Brain microvascular endothelial cell (primary cell): ENCODE measurements around the gene CFAP410.
A peak's percentile ranks its signal among the peaks of the same experiment; 100 is the strongest.
"Not testable (repeated sequence)": the region's sequence is repeated elsewhere in the genome, so short reads cannot be mapped to it uniquely, and the experiment has no call there.

Experiments
- DNase-seq: peaks from one replicate; pipeline ENCODE4 v3.0.0-alpha.2; 2020
- H3K27ac ChIP-seq: fragments of 250-450 bp; sonication (Bioruptor Pico); 2 replicates; pipeline ENCODE4 v1.5.1; 2020; ENCODE audit warnings: mild to moderate bottlenecking, moderate library complexity
- H3K27me3 ChIP-seq: fragments of 250-450 bp; sonication (Bioruptor Pico); replicated peaks from 2 replicates; pipeline ENCODE4 v1.5.1; 2020; ENCODE audit warnings: mild to moderate bottlenecking
- H3K36me3 ChIP-seq: fragments of 250-450 bp; sonication (Bioruptor Pico); replicated peaks from 2 replicates; pipeline ENCODE4 v1.5.1; 2020; ENCODE audit warnings: mild to moderate bottlenecking
- H3K4me3 ChIP-seq: 2 replicates; pipeline ENCODE4 v1.5.1; 2011; ENCODE audit warnings: low read depth, mild to moderate bottlenecking, control low read depth, low read length, moderate library complexity
- in situ Hi-C: cut with HindIII; loops from 2 replicates; pipeline ENCODE4 v1.10.0; 2017; ENCODE audit warnings: low sequenced_read_pairs, low pct_ligation_motif_present
- TF ChIP-seq, protein P1 (sequence below): IDR thresholded peaks from 2 replicates; pipeline ENCODE4 v1.5.1; 2011; ENCODE audit warnings: low read depth, mild to moderate bottlenecking, moderate library complexity, low read length, control low read depth, inconsistent platforms; ENCODE audit errors: missing control alignments

Gene CFAP410

GRCh38 chr21:44365251-44365966, 26.2 kb upstream of the CFAP410 start:
- Histone ChIP-seq H3K4me3 (no peak overlapping the region), H3K27ac (no peak overlapping the region), H3K36me3 (no peaks in the 10 kb centered on the region), H3K27me3 (no peaks in the 10 kb centered on the region)
- DNase-seq = no peak
- in situ Hi-C loops = no loop called here
- TF ChIP-seq, protein P1, sequence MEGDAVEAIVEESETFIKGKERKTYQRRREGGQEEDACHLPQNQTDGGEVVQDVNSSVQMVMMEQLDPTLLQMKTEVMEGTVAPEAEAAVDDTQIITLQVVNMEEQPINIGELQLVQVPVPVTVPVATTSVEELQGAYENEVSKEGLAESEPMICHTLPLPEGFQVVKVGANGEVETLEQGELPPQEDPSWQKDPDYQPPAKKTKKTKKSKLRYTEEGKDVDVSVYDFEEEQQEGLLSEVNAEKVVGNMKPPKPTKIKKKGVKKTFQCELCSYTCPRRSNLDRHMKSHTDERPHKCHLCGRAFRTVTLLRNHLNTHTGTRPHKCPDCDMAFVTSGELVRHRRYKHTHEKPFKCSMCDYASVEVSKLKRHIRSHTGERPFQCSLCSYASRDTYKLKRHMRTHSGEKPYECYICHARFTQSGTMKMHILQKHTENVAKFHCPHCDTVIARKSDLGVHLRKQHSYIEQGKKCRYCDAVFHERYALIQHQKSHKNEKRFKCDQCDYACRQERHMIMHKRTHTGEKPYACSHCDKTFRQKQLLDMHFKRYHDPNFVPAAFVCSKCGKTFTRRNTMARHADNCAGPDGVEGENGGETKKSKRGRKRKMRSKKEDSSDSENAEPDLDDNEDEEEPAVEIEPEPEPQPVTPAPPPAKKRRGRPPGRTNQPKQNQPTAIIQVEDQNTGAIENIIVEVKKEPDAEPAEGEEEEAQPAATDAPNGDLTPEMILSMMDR = no peak

- Histone ChIP-seq H3K4me3 (no peak overlapping the region), H3K27ac (no peak overlapping the region), H3K36me3 (no peaks in the 10 kb centered on the region), H3K27me3 (no peaks in the 10 kb centered on the region)
- no peak for DNase-seq
- in situ Hi-C loops = no loop called here
- TF ChIP-seq, protein P1 = no peak
Observed at GRCh38 chr21:44364151-44365053, 25.2 kb upstream of the CFAP410 start.

GRCh38 chr21:44363278-44363677, 24.1 kb upstream of the CFAP410 start:
- DNase-seq = no peak
- H3K27me3 ChIP-seq = no peaks in the 10 kb centered on the region
- H3K36me3 ChIP-seq = no peaks in the 10 kb centered on the region
- H3K27ac ChIP-seq = no peak overlapping the region
- no peak overlapping the region for H3K4me3 ChIP-seq
- TF ChIP-seq, protein P1 = no peak
- in situ Hi-C loops = no loop called here

DNA sequence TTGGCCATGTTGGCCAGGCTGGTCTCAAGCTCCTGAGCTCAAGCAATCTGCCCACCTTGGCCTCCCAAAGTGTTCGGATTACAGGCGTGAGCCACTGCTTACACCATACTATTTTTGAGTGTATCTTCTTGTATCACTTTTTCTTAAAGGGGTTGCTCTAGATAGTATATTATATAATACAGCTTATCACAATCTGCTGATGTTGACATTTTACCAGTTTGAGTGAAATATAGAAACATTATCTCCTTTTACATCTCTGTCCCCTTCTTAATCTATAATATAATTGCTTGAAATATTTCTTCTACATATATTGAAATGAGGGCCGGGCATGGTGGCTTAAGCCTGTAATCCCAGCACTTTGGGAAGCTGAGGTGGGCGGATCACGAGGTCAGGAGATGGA, 22.7 kb upstream of the CFAP410 start:
- in situ Hi-C loops = not testable (repeated sequence)

DNA sequence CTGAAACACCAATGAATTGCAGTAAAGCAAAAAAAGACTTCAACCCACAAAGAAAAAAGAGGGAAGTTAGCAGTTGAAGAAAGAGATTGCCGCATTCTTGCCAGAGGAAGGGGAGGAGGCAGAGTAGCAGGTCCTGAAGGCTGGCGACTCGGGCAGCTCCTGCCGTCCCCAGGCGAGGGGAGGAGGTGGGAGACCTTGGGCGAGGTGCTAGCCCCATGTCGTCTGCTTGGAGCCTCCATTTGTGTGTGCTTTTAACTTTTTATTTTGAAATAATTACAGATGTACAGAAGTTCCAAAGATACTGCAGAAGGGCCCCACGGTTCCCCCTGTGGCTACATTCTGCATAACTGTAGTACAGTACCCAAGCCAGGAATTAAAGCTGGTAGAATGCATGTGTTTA, 21.0 kb upstream of the CFAP410 start:
- in situ Hi-C loops = no loop called here
- Histone ChIP-seq H3K4me3 (no peak overlapping the region), H3K36me3 (no peaks in the 10 kb centered on the region), H3K27me3 (no peaks in the 10 kb centered on the region), H3K27ac (no peak overlapping the region)
- no peak for DNase-seq
- TF ChIP-seq, protein P1 = peak; percentile 12

More for the DNA sequence above, 22.7 kb upstream of the CFAP410 start:
- H3K4me3 ChIP-seq, H3K27me3 ChIP-seq, H3K36me3 ChIP-seq, H3K27ac ChIP-seq, DNase-seq: not testable (repeated sequence)

DNA sequence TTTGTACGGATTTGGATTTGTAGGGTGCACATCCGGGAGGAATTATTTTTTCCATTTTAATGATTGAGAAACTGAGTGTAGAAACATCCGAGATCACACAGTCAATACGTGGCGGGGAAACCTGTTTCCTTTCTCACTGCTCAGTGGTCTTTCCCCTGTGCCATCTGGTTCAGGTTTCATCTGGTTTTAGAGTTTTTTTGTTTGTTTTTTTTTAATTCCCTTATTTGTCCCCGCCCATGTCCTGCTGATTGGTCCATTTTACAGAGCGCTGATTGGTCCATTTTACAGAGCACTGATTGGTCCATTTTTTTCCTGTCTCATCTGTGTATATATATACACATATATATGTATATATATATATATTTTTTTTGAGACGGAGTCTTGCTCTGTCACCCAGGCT, 20.2 kb upstream of the CFAP410 start:
- Histone ChIP-seq H3K36me3 (no peaks in the 10 kb centered on the region), H3K27ac (no peak overlapping the region), H3K4me3 (no peak overlapping the region), H3K27me3 (no peaks in the 10 kb centered on the region)
- TF ChIP-seq, protein P1 = no peak
- DNase-seq = no peak
- in situ Hi-C loops = no loop called here
